Astrocyte of the spinal cord (primary cell): Measurements from ENCODE around the gene NPAS3.

Experiments
- DNase-seq: peaks from one replicate; pipeline ENCODE4 v3.0.0; 2011; ENCODE audit warnings: low read depth, low spot score
- H3K4me3 ChIP-seq: 2 replicates; pipeline ENCODE4 v1.5.1; 2011; ENCODE audit warnings: low read depth, mild to moderate bottlenecking, low read length, moderate library complexity
- in situ Hi-C: cut with HindIII; loops from 2 replicates; pipeline ENCODE4 v1.10.0; 2017; ENCODE audit warnings: low sequenced_read_pairs
- TF ChIP-seq, protein P1 (sequence below): IDR thresholded peaks from 2 replicates; pipeline ENCODE4 v1.5.1; 2012; ENCODE audit warnings: low read depth, mild to moderate bottlenecking, low read length, inconsistent platforms

NPAS3 gene

DNA sequence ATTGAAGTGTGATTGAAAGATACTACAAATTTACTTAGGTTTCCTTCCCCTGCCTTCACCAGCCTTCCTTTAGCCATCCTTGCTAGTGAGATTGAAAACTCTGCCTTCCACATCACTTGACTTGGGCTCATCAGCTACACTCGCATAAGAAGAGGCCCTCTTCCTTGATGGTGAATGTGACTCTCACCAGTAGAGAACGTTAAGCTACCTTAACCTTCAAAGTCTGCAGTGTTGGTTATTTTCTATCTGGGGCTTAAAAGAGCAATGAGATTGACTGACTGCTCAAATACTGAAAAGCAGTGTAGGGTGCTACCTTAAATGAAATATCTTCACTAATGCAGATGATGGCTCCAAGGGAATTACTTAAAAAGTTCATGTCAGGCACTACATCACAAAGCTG, 740.3 kb downstream of the NPAS3 start:
- in situ Hi-C loops = no loop called here
- DNase-seq = no peak
- TF ChIP-seq, protein P1, sequence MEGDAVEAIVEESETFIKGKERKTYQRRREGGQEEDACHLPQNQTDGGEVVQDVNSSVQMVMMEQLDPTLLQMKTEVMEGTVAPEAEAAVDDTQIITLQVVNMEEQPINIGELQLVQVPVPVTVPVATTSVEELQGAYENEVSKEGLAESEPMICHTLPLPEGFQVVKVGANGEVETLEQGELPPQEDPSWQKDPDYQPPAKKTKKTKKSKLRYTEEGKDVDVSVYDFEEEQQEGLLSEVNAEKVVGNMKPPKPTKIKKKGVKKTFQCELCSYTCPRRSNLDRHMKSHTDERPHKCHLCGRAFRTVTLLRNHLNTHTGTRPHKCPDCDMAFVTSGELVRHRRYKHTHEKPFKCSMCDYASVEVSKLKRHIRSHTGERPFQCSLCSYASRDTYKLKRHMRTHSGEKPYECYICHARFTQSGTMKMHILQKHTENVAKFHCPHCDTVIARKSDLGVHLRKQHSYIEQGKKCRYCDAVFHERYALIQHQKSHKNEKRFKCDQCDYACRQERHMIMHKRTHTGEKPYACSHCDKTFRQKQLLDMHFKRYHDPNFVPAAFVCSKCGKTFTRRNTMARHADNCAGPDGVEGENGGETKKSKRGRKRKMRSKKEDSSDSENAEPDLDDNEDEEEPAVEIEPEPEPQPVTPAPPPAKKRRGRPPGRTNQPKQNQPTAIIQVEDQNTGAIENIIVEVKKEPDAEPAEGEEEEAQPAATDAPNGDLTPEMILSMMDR = no peak
- H3K4me3 ChIP-seq = no peak overlapping the region

GRCh38 chr14:33679461-33680225, 741.0 kb downstream of the NPAS3 start:
- in situ Hi-C loops = no loop called here
- TF ChIP-seq, protein P1 = no peak

GRCh38 chr14:33680873-33681272, 742.2 kb downstream of the NPAS3 start:
- DNase-seq = no peak
- TF ChIP-seq, protein P1 = no peak
- H3K4me3 ChIP-seq = no peak overlapping the region
- in situ Hi-C loops = no loop called here

More at GRCh38 chr14:33679461-33680225, 741.0 kb downstream of the NPAS3 start:
- peak; percentile 73 for DNase-seq
- no peak overlapping the region for H3K4me3 ChIP-seq

- in situ Hi-C loops = no loop called here
- H3K4me3 ChIP-seq = no peak overlapping the region
- DNase-seq = peak; percentile 92
- TF ChIP-seq, protein P1 = no peak
Observed at GRCh38 chr14:33682760-33683159, 744.1 kb downstream of the NPAS3 start.

GRCh38 chr14:33685026-33685425, 746.3 kb downstream of the NPAS3 start:
- in situ Hi-C loops = no loop called here

GRCh38 chr14:33685698-33686097, 747.0 kb downstream of the NPAS3 start:
- TF ChIP-seq, protein P1 = no peak
- H3K4me3 ChIP-seq = no peak overlapping the region
- DNase-seq = no peak
- in situ Hi-C loops = no loop called here

More at GRCh38 chr14:33685026-33685425, 746.3 kb downstream of the NPAS3 start:
- no peak for DNase-seq
- no peak overlapping the region for H3K4me3 ChIP-seq
- TF ChIP-seq, protein P1 = no peak
